ENCODE measurements around the gene BCLAF3.

The BCLAF3 gene

DNA sequence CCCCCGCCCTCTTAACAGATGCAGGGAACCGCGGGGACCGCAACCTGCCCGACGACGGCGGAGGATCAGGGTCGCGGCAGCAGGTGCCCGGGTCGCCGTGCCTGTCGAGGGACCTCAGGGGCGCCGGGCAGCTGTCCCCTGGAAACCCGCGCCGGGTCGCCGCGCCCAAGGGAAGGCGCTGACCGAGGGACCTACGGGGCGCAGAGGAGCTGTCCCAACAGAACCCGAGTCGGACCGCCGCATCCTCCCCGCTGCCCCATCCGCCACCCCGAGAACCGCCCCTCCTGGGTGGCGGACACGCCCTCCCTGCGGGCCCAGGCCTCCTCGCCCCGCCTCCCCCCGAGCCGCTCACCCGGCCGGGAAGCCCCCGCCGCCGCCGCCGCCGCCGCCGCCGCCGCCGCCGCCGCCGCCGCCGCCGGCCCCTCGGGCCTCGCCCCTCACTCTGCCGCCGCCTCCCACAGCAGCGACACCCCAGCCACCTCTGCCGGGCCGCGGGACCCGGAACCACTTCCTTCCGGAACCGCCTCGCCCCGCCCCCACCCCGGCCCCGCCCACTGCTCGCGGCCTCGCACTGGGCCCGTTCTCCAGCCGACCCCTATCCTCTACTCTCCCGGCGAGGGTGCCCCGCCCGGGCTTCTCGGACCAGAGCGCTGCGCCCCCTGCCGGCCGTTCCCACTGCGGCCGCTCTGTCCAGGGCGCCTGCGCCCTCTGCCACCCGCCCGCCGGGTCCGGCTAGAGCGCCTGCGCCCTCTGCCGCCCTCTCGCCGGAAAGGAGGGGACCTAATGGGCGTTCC lies at the start of gene BCLAF3:
Gene BCLAF3, minus strand, starts transcription at position 506 of the 794 bp plus-strand sequence. CDS start 20,797 bp downstream, outside the sequence.
- TF ChIP-seq, protein P1, sequence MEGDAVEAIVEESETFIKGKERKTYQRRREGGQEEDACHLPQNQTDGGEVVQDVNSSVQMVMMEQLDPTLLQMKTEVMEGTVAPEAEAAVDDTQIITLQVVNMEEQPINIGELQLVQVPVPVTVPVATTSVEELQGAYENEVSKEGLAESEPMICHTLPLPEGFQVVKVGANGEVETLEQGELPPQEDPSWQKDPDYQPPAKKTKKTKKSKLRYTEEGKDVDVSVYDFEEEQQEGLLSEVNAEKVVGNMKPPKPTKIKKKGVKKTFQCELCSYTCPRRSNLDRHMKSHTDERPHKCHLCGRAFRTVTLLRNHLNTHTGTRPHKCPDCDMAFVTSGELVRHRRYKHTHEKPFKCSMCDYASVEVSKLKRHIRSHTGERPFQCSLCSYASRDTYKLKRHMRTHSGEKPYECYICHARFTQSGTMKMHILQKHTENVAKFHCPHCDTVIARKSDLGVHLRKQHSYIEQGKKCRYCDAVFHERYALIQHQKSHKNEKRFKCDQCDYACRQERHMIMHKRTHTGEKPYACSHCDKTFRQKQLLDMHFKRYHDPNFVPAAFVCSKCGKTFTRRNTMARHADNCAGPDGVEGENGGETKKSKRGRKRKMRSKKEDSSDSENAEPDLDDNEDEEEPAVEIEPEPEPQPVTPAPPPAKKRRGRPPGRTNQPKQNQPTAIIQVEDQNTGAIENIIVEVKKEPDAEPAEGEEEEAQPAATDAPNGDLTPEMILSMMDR (IDR thresholded peaks at IDR 0.05; ENCODE audit: low read depth, low read length), result peak; percentile 45
- peak; percentile 66 for DNase-seq (ENCODE audit: extremely low read depth, low read depth)

DNA sequence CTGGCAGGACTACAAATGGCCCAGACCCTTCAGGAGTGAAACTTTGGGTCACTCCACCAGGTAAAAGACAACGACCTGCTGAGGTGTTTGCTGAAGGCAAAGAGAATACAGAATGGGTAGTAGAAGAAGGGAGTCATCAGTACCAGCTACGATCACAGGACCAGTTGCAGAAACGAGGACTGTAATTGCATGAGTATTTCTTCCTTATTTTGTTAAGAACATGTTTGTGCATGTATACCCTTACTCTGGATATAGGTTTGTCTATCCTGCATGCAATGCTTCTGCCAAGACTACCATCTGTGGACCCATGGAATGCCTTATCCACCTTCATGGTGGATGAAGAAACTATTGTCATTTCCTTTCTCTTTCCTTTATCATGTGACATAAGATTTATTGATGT lies 48.1 kb upstream of the BCLAF3 start:
- no peak for DNase-seq (ENCODE audit: extremely low read depth, low read depth)
- TF ChIP-seq, protein P1 (IDR thresholded peaks at IDR 0.05; ENCODE audit: low read depth, low read length), result no peak

DNA sequence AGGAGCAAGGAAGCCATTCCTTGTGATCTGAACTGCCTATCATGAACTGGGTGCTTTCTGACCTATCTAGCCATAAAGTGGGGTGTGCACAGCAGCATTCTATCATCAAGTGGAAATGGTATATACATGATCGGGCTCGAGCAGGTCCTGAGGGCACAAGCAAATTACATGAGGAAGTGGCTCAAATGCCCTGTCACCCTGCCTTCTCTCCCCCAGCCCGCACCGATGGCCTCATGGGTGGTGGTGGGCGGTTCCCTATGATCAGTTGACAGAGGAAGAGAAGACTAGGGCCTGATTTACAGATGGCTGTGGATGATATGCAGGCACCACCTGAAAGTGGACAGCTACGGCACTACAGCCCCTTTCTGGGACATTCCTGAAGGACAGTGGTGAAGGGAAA lies 46.3 kb upstream of the BCLAF3 start:
- DNase-seq (ENCODE audit: extremely low read depth, low read depth), result no peak
- TF ChIP-seq, protein P1 (IDR thresholded peaks at IDR 0.05; ENCODE audit: low read depth, low read length), result no peak

DNA sequence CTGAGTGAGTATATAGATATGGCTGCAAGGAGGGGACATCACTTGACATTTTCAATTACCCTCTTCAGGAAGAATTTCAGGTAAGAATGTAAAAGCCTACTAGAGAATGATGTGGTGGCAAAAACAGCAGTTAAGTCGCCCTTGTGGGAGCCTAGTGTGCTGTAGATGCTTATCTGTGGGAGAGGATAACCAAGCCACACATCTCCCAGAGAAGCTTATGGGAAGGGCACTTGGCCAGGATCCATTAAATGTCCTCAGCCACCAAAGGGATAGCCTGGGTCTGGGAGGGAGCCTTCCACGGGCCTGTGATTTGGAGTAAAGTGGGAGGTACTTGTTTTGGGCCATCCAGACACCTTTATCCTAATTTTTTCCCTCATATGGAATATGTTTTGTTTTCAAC lies 41.3 kb upstream of the BCLAF3 start:
- TF ChIP-seq, protein P1 (IDR thresholded peaks at IDR 0.05; ENCODE audit: low read depth, low read length), result no peak
- DNase-seq (ENCODE audit: extremely low read depth, low read depth), result no peak

DNA sequence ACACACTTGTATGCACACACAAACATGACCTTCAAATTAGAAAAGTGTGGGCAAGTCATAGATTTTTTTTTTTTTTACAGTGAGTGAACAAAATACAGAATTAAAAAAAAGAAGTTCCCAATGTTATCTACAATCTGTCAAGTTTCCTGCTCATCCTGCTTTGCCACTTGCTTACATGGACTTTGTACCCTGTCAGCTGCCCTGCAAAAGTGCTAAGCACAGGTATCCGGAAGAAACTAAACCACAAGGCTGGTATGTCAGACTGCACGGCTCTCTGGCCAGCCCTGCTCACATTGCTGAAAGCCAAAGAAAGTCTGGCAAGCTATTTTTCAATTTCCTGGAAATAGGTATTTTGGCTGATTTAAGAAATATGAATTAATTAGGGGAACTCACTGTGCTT lies 38.9 kb upstream of the BCLAF3 start:
- TF ChIP-seq, protein P1 (IDR thresholded peaks at IDR 0.05; ENCODE audit: low read depth, low read length), result no peak
- no peak for DNase-seq (ENCODE audit: extremely low read depth, low read depth)

DNA sequence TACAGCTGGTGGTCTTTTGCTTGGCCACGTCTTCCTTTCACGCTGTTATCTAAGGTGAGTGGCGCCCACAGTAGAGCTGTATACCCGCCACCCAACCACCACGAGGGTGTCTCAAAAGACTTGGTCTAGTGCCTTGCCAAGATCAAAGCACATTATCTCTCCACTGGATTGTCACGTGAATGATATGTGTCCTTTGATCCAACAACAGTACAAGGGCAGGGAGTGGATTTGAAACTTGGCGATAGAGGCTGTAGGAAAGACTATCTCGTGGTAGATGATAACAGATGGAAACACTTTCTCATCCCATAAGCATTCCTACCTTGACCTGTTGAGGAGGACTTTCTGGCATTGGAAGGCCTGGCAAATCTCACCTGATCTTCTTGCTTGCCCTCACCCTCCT lies 37.7 kb upstream of the BCLAF3 start:
- no peak for DNase-seq (ENCODE audit: extremely low read depth, low read depth)
- TF ChIP-seq, protein P1 (IDR thresholded peaks at IDR 0.05; ENCODE audit: low read depth, low read length), result no peak

DNA sequence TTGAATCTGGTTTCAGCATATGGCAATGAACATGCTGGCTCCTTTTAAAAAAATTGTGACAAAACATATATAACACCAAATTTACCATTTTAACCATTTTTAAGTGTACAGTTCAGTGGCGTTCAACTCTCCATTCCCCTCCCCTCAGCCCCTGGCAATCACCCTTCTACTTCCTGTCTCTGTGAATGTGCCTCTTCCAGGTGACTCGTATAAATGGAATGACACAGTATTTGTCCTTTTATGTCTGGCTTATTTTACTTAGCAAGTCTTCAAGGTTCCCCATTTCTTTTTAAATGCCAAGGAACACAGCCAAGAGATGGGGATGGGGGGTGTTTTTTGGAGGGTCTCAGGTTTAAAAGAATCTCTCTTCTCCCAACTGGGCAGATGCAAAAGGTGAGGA lies 35.4 kb upstream of the BCLAF3 start:
- TF ChIP-seq, protein P1 (IDR thresholded peaks at IDR 0.05; ENCODE audit: low read depth, low read length), result no peak
- DNase-seq (ENCODE audit: extremely low read depth, low read depth), result peak; percentile 3
